Thoracic aorta (tissue), 2 donors: ENCODE data around the gene CENPN. TPM values are rescaled to one million over a fixed set of nuclear protein-coding genes. Genes with fewer than 3 reads are reported as not detected.

Source experiments
- ATAC-seq: fragments of 150-250 bp; one replicate; pipeline ENCODE4 v1.8.0; 2017; ENCODE audit warnings: low read depth; ENCODE audit not compliant: insufficient number of reproducible peaks, low FRiP score
- DNase-seq: peaks from one replicate; pipeline ENCODE4 v3.0.0-alpha.2; 2020; ENCODE audit warnings: low spot score
- H3K27ac ChIP-seq, 2 donors: fragments of 200-600 bp; sonication (generic); 1 replicate in 1 of 2; 2 replicates in 1 of 2; pipeline ENCODE4 v1.5.1; 2016; ENCODE audit warnings: mild to moderate bottlenecking in 2 of 2, moderate library complexity in 2 of 2
- H3K27me3 ChIP-seq: fragments of 200-600 bp; sonication (generic); replicated peaks from 2 replicates; pipeline ENCODE4 v1.6.0; 2016; ENCODE audit warnings: mild to moderate bottlenecking; ENCODE audit not compliant: insufficient read depth
- H3K36me3 ChIP-seq: fragments of 200-600 bp; sonication (generic); one replicate; pipeline ENCODE4 v1.5.1; 2016
- H3K4me1 ChIP-seq, 2 donors: fragments of 200-600 bp; sonication (generic); 1 replicate in 1 of 2; 2 replicates in 1 of 2; pipeline versions ENCODE4 v1.5.1 to v1.6.0; 2016; ENCODE audit warnings: low read depth in 2 of 2, mild to moderate bottlenecking in 1 of 2; ENCODE audit not compliant: control insufficient read depth in 1 of 2
- H3K4me3 ChIP-seq: fragments of 200-600 bp; sonication (generic); 2 replicates; pipeline ENCODE4 v1.5.1; 2016; ENCODE audit warnings: mild to moderate bottlenecking
- H3K9me3 ChIP-seq: fragments of 200-600 bp; sonication (generic); 2 replicates; pipeline ENCODE4 v1.5.1; 2016
- CTCF ChIP-seq: fragments of 200-600 bp; sonication (generic); IDR thresholded peaks from one replicate; pipeline ENCODE4 v1.5.1; 2019; ENCODE audit warnings: antibody characterized with exemption
- total RNA-seq, 2 donors: library from RNA; depleted of rRNA; stranded (reverse); fragments of >200 nt; gene quantifications; one replicate each; pipeline versions ENCODE4 v1.1.0 to v1.2.3, GENCODE V29; 2016

The CENPN gene
- total RNA-seq, 2 donors from 2014 or later: 7.8 to 48.1 TPM

- Histone ChIP-seq H3K4me3 (no peak overlapping the region), H3K27ac (no peak overlapping the region), H3K9me3 (no peaks in the 10 kb centered on the region), H3K36me3 (no peaks in the 10 kb centered on the region), H3K4me1 (no peaks in the 10 kb centered on the region), H3K27me3 (no peaks in the 10 kb centered on the region)
- TF ChIP-seq CTCF: no peak
- DNase-seq (no peak), ATAC-seq (no peak)
These were observed 38.5 kb upstream of the CENPN start for GRCh38 chr16:80968386-80969113.

GRCh38 chr16:80969114-80969484 lies 37.9 kb upstream of the CENPN start:
- no peaks in the 10 kb centered on the region for H3K36me3 ChIP-seq
- DNase-seq (no peak), ATAC-seq (no peak)
- no peak for TF ChIP-seq CTCF
- H3K4me3 ChIP-seq: no peak overlapping the region
- no peaks in the 10 kb centered on the region for H3K4me1 ChIP-seq
- H3K9me3 ChIP-seq: no peaks in the 10 kb centered on the region
- no peak overlapping the region for H3K27ac ChIP-seq
- H3K27me3 ChIP-seq: no peaks in the 10 kb centered on the region

- H3K9me3 ChIP-seq: no peaks in the 10 kb centered on the region
- H3K36me3 ChIP-seq: peaks cover 10% of the 10 kb centered on the region
- TF ChIP-seq CTCF: no peak
- H3K27me3 ChIP-seq: no peaks in the 10 kb centered on the region
- no peak overlapping the region for H3K4me3 ChIP-seq
- DNase-seq (no peak), ATAC-seq (no peak)
- H3K27ac ChIP-seq: no peak overlapping the region
- no peaks in the 10 kb centered on the region for H3K4me1 ChIP-seq
These were observed 35.2 kb upstream of the CENPN start for GRCh38 chr16:80971819-80972218.

- H3K36me3 ChIP-seq: peaks cover 10% of the 10 kb centered on the region
- ATAC-seq (no peak), DNase-seq (no peak)
- H3K9me3 ChIP-seq: no peaks in the 10 kb centered on the region
- no peak overlapping the region for H3K27ac ChIP-seq
- no peaks in the 10 kb centered on the region for H3K27me3 ChIP-seq
- no peaks in the 10 kb centered on the region for H3K4me1 ChIP-seq
- no peak overlapping the region for H3K4me3 ChIP-seq
- TF ChIP-seq CTCF: no peak
These were observed 34.4 kb upstream of the CENPN start for GRCh38 chr16:80972611-80973010.

GRCh38 chr16:80973991-80974390 lies 33.0 kb upstream of the CENPN start:
- Histone ChIP-seq H3K4me3 (no peak overlapping the region), H3K9me3 (no peaks in the 10 kb centered on the region), H3K27me3 (no peaks in the 10 kb centered on the region), H3K36me3 (peaks cover 14% of the 10 kb centered on the region), H3K27ac (no peak overlapping the region), H3K4me1 (no peaks in the 10 kb centered on the region)
- DNase-seq: no peak
- no peak for ATAC-seq
- no peak for TF ChIP-seq CTCF
